Fibroblast of lung (primary cell): Measurements from ENCODE around the gene TMTC2.

Experiments
- CTCF ChIP-seq, 2 donors: IDR thresholded peaks in 1 of 2; conservative IDR thresholded peaks in 1 of 2; 1 replicate in 1 of 2; 2 replicates in 1 of 2; pipeline ENCODE4 v1.5.1; 2011 to 2012; ENCODE audit warnings: low read length in 2 of 2, control low read depth in 1 of 2, inconsistent platforms in 1 of 2, low read depth in 1 of 2, mild to moderate bottlenecking in 1 of 2
- EZH2 ChIP-seq: IDR thresholded peaks from 2 replicates; pipeline ENCODE4 v1.5.1; 2012; ENCODE audit warnings: low read length, control low read depth, mild to moderate bottlenecking; ENCODE audit errors: missing control alignments

GRCh38 chr12:82688035-82688501 lies 1.4 kb downstream of the TMTC2 start:
- TF ChIP-seq CTCF (conservative IDR thresholded peaks at IDR 0.05 in 1 of 2, IDR thresholded peaks at IDR 0.05 in 1 of 2; ENCODE audit: low read depth in 1 of 2, low read length in 2 of 2) = peak; percentile 25 to 32
- no peak for TF ChIP-seq EZH2
